ENCODE data around the gene NEMP1.
"Not testable (repeated sequence)": the region's sequence is repeated elsewhere in the genome, so short reads cannot be mapped to it uniquely, and the experiment has no call there.

NEMP1 gene

DNA sequence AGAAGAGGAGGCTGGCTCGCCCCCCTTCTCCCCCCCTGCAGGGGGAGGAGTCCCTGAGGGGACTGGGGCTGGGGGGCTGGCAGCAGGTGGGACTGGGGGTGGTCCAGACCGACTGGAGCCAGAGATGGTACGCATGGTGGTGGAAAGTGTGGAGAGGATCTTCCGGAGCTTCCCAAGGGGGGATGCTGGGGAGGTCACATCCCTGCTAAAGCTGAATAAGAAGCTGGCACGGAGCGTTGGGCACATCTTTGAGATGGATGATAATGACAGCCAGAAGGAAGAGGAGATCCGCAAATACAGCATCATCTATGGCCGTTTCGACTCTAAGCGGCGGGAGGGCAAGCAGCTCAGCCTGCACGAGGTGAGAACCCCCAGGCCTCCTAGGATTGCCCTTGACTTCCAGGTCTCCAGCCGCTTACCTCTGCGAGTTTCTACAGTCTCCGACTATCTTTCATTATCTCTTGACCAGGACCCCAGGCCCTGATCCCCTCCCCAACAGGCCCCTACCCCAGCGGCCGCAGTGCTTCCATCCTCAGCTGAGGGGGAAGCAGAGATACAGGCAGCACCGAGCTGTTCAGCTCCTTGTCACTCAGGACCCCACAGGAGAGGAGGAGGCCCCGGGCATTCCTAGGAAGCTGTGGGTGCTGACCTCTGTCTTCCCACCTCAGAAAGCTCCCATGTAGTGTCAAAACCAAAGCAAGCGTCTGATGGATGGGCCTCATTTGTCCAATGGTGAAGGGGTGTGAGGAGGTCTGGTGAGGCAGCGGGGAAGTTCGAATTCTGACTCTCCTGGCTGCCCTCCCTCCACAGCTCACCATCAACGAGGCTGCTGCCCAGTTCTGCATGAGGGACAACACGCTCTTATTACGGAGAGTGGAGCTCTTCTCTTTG, 13.3 kb upstream of the NEMP1 start:
- no peak for DNase-seq (ENCODE audit: low read depth)

DNA sequence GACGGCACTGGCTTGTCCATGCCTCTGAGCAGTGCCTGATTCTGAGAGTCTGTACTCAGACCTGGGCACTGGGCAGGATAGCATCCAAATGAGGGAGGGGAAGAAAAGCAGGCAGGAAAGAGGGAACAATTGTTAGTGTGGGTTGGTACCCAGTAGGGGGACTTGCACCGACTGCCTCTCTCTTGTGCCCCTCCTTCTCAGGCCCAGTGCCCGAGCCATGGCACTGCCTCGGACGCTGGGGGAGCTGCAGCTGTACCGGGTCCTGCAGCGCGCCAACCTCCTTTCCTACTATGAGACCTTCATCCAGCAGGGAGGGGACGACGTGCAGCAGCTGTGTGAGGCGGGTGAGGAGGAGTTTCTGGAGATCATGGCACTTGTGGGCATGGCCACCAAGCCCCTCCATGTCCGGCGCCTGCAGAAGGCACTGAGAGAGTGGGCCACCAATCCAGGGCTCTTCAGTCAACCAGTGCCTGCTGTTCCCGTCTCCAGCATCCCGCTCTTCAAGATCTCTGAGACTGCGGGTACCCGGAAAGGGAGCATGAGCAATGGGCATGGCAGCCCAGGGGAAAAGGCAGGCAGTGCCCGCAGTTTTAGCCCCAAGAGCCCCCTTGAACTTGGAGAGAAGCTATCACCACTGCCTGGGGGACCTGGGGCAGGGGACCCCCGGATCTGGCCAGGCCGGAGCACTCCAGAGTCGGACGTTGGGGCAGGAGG, 12.5 kb upstream of the NEMP1 start:
- DNase-seq (ENCODE audit: low read depth) = no peak

DNA sequence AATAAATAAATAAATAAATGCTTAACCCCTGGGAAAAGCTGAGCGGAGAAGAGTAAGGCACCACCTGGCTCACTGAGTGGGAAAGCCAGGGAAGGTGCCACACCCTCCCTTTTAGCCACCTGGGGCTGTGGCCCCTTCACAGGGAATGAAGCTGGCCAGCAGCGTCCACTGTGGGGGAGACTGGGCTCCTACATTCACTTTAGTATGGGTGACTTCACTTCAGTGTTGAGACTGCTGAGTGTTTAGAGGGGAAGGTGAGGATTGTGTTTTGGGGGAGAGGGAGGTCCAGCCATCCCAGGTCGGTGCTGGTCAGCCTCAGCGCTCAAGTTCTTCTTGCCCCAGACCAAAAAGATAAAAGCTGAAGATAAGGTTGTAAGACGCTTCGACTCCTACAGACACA, 11.9 kb upstream of the NEMP1 start:
- no peak for DNase-seq (ENCODE audit: low read depth)

DNA sequence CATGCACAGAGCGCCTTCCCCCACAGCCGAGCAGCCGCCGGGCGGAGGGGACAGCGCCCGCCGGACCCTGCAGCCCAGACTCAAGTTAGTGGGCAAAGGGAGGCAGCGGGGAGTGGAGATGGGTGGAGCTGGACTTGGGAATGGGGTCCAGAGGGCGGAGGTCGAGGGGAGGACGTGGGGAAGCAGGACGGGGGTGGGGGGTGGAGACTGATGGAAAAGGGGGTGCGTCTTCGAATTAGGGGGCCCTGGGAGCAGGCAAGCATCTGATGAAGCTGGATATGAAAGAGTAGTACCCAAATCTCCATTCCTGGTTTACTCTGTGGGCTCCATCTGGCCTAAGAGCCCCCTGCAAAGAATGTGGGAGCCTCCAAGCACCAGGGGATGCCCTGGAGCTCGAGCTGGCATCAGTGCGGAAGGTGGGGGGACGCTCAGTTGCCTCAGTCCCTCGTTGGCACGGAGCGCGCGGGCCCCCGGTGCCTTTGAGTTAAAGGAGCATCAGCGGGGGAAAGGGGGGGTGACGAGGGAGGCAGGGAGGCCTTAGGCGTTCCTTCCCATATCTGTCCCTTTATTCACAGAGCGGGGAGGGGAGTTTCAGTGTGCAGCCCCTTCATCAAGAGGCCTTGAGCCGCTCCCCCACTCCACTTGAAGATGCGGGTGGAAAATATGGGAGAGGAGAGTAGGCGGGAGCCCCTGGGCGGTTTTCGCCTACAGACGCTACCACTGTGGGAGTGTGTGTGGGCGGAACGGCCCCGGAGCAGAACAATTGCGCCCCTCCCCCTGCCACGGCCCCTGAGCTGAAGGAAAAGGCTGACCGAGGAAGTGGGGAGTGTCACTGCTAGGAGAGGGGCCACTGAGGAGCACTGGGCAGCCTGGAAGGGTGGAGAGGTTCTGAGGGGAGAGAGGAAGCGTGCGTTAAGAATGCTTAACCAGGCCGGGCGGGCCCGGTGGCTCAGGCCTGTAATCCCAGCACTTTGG, 11.0 kb upstream of the NEMP1 start:
- no peak for DNase-seq (ENCODE audit: low read depth)

DNA sequence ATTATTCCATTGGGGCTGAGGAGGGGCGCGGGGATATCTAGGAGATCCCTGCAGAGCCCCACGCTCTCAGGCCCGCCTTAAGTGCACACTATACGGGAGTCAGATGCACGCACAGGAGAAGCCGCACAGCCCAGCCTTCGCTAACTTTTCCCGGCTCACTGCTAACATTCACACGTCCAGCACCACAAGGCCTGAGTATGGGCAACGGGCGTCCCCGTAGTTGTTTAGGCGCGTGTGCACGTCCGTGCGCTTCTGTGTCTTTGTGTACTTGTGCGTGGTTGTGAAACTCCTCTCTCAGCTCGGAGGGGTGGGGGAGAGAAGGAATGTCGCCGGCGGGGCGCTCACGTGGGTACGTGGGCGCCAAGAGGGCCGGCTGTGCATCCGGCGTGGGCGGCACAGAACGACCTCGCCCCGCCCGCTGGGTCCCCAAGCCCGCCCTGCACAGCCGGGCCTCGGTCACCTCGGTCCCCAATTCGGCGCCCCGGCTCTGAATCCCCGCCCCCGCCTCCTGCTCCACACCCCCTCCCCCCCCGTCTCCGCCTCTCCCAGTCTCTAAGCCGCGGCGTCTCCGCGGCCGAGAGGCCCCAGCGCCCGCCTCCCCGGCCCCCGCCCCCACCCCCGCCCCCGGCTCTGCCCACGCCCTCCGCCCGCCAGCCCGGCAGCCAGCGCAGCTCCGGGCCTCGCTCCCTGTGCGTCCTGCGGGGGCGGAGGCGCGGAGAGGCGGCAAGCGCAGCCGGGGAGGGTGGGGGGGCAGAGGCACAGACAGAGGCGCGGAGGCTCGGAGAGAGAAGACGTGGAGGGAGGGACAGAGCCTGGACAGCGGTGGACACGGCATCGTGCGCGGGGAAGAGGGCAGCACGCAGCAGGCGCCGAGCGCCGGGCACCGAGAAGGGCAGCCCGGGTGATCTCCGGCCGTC, 10.0 kb upstream of the NEMP1 start, which contains the start of gene NAB2:
Gene NAB2 (plus strand): TSS at position 761 of the 917 bp plus-strand sequence. CDS start 158 bp downstream, outside the sequence.
- peak; percentile 87 for DNase-seq (ENCODE audit: low read depth)

DNA sequence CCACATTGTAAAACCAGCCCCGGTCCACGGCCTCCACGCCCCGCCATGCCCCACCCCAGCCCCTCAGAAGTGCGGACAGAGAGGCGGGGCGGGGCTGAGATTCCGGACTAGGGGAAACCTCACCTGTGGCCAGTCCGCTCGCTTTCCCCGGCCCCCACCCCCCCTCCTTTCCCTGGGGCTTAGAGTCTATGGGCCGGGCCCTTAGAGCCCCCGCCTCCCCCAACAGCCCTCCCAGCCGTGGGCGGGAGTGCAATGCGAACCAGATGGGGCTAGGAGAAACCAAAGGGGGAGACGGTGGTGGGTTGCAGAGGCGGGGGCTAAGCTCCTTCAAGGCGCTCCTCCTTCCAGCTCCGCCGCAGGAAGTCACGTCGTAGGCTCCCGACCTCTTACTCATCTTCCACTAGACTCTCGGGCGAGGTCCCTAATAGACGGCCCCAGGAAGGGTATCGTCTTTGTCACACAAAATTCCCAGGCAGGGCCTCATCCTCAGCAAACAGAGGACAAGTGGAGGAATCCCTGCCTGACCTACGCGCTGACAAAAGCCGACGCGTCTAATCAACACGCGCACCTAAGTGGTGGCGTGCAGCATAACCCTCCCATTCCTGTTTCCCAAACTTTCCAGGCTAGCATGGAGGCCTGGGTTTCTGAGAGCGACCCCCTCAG, 9.2 kb upstream of the NEMP1 start:
- DNase-seq (ENCODE audit: low read depth) = peak; percentile 77

DNA sequence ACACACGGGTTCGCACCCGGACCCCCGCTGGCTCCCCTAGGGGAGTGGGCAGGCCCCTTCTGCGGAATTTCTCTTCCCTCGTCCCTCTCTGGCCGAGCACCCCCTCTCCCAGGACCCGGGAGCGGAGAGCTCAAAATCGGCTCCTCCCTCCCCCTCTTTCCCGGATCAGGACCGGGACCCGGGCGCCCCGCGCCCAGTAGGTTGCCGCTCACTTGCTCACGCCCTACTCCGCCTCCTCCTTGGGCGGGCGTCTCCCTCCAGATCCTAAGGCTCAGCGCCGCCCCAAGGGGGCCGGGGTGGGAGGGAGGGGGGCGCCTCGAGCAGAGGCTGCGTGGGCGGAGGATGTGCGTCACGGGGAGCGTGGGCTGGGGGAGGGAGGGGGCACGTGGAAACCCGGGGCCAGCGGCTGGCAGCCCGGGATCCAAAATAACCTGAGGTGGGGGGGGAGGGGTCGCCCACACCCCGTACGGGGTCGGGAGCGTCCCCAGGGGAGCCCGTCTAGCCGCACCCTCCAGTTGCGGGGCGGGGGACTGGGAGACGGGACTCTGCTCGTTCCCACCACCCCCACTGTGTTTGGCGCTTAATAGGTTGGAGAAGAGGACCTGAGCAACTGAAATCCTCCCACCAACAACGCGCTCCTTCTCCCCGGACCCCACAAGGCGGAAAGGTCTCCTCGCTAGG, 8.6 kb upstream of the NEMP1 start:
- DNase-seq (ENCODE audit: low read depth) = peak; percentile 56

DNA sequence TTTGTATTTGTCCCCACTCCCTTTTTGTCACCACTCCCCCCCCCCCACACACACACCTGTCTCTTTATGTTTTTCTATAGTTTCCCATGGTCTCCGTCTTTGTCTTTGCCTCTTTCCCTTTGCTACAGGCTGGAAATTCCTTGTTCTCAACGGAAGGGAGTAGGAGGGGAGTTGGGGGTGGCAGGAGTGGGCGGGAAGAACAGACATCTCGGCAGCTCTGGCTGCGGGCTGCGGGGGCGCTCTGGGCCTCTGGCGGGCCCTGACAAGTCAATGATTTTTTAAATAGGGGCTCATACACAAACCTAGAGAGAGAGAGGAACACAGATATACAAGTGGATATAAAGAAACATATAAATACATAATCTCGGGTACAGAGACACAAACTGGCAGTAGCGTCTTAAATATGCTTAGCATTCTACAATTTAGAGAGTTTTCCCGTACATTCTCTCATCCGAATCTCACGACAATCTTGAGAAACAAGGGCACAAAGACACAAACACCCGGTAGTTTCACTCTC, 8.0 kb upstream of the NEMP1 start:
- DNase-seq (ENCODE audit: low read depth) = no peak

DNA sequence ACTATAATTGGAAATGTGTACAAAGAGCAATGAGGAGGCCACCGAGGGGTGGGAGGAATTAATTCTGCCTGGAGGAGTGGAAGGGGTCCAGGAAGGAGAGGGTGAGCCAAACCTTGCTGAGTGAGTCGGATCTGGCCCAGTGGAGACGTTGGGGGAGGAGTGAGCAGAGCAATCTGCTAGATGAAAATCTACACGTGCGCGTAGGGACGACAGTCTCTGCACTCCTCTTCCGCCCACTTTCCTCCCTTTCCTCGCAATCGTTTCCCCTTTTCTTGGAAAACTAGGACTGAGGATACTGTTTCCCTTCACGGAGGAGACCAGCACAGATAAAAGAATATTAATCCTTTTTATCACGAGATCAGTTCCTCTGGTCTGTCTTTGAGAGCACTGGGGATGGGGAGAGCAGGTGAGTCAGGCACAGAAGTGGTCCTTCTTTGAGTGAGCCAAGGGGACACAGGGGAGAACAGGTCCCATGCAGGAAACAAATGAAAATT, 7.5 kb upstream of the NEMP1 start:
- no peak for DNase-seq (ENCODE audit: low read depth)

DNA sequence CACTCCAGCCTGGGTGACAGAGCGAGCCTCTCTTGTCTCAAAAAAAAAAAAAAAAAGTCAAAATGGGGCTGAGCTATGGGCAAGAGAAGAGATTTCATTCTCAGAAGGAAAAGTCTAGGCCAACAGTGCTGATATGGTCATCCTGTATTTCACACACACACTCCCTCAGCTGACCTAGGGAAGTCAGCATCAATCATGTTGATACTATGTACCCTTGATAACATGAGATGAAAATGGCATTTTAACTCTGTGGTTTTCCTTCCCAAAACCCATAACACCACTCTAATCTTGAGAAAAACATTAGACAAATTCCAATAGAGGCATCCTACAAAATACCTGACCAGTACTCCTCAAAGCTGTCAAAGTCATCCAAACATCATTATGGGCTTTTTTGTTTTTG, 2.3 kb upstream of the NEMP1 start:
- no peak for DNase-seq (ENCODE audit: low read depth)

DNA sequence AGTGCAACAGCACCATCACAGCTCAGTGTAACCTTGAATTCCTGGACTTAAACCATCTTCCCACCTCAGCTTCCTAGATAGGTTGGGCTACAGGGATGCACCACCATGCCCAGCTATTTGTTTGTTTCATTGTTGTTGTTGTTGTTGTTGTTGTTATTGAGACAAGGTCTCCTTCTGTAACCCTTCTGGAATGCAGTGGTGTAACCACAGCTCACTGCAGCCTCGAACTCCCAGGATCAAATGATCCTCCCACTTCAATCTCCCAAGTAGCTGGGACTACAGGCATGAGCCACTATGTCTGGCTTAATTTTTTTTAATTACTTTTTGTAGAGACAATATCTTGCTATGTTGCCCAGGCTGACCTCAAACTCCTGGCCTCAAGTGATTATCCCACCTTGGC, 1.2 kb upstream of the NEMP1 start:
- DNase-seq (ENCODE audit: low read depth) = no peak

DNA sequence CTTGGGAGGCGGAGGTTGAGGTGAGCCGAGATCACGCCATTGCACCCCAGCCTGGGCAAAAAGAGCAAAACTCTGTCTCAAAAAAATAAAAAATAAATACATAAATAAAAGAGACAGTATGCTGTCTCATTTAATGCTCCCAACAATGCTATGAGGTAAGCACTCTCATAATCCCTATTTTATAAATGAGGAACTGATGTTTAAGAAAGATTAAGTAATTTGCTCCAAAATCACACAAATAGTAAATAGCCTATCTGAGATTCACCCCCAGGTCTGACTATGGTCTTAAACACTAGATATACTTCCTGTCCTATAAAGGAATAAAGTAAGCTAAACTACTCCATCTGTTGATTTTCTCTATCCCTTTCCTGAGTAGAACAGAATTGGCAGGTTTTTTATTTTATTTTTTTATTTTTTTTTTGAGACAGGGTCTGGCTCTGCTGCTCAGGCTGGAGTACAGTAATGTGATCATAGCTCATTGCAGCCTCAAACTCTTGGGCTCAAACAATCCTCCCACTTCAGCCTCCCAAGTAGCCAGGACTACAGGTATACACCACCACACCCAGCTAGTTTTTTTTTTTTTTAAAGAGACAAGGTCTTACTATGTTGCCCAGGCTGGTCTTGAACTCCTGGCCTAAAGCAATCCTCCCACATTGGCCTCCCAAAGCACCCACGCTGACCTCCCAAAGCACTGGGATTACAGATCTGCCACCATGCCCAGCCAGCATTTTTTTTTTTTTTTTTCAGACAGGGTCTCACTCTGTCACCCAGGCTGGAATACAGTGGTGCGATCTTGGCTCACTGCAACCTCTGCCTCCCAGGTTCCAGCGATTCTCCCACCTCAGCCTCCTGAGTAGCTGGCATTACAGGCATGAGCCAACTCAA, 4.8 kb downstream of the NEMP1 start:
- not testable (repeated sequence) for DNase-seq (ENCODE audit: low read depth)

DNA sequence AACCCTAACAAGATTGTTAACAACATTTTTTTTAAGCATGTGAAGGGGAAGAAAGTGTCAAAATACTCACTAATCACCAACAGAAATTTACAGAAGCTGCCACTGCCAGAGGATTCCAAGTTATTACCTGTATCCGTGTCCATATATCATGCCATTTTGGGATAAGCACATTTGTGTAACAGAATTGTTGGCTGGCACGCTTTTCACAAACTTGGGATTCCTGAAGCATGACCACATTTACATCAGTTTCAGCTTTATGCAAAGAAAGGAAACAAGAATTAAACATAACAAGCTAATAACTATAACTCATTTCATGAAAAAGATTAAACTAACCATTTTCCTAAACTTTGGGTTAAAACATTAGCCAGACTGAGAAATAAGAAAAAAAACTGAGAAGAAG, 5.9 kb downstream of the NEMP1 start:
- DNase-seq (ENCODE audit: low read depth) = no peak

DNA sequence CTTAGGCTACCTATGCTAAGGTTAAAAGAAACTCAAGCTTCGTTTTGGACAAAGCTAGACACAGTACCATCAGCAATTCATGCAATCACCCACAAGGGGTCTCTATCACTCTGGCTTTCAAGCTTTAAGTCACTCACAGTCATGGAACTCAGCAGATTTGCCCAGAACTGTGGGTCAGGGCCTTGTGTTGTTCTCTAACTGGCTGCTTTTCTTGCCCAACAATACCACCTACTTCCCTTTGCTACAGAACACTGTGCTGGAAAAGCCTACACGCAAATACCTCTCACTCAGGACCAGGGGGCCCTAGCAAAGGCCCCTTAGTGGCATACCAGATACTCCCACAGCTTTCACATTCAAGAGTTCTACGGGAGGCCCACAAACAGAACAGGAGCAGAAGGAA, 9.1 kb downstream of the NEMP1 start:
- no peak for DNase-seq (ENCODE audit: low read depth)

DNA sequence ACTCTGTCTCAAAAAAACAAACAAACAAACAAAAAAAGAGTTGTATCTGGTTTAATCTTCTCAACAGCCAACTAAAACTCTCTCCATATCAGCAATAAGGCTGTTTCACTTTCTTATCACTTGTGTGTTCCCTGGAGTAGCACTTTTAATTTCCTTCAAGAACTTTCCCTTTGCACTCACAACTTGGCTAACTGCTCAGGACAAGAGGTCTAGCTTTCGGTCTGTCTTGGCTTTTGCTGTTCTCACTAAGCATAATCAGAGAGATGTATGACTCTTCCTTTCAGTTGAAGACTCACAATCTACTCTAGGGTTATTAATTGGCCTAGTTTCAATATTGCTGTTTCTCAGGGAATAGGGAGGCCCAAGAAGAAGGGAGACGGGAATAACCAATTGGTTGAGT, 12.3 kb downstream of the NEMP1 start:
- DNase-seq (ENCODE audit: low read depth) = no peak

DNA sequence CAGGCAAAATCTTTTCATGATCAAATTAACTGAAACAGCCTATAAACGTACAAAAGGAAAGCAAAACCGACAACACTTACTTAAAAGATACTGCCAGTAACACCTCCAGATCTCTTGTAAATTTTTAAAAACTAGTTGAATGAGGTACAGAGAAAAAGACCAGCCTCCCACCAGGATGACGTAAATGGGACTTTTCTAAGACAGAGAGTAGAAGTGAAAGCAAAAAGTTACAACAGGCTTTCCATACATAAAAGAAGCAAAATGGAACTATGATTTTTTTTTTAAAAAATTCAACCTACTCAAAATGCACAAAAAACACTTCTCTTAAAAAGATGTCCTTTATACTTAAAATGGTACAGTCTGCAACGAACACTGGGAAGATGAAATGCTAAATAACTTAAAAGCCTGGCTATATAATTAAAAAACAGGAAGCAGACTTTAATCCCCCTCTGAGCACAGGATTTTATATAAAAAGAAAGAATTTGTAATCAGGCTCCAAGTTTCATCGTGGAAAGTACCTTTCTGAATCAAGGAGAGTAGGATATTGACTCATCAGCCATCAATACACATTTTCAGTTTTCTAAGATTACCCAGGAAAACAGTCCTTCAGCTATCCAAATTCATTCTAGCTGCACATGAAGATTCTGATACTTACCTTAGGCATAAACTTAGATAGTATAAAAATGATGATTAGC, 14.5 kb downstream of the NEMP1 start:
- no peak for DNase-seq (ENCODE audit: low read depth)

DNA sequence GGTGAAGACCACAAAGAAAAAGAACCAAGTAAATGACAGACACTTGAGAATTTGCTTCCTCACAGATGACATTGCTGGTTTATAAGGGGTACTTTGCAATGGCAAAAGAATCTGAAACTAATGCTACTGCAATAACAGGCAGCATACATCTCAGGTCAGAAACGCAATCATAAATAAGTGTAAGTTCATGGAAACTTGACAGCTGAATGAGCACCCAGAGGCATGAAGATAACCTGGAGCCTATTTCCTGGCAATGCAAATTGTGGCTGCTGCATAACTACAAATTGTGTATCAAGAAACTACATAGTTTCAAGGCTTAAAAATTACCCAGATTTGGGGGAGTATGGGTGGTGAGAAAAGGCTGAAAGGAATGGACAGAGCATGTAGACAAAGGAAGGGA, 20.1 kb downstream of the NEMP1 start:
- no peak for DNase-seq (ENCODE audit: low read depth)

All from non-pigmented ciliary epithelial cell (primary cell).